Activated CD4-positive, alpha-beta T cell treated with anti-CD3 and anti-CD28 coated beads, Interleukin-2, amount 50 U/mL, for 4 hours (primary cell): ENCODE data around the gene PDIK1L.
A peak's percentile ranks its signal among the peaks of the same experiment; 100 is the strongest.
"Not testable (repeated sequence)": the region's sequence is repeated elsewhere in the genome, so short reads cannot be mapped to it uniquely, and the experiment has no call there.

Experiments used
- DNase-seq, 2 experiments: peaks; one replicate each; pipeline ENCODE4 v3.0.0-alpha.2; 2020

PDIK1L gene

GRCh38 chr1:26092422-26092821 is 19.2 kb upstream of the PDIK1L start:
- no peak for DNase-seq

GRCh38 chr1:26093569-26093968 is 18.1 kb upstream of the PDIK1L start:
- not testable (repeated sequence) for DNase-seq

- no peak for DNase-seq
Measured at GRCh38 chr1:26094076-26094669, 17.5 kb upstream of the PDIK1L start.

- DNase-seq: no peak
Measured at GRCh38 chr1:26094677-26095383, 16.8 kb upstream of the PDIK1L start.

GRCh38 chr1:26096471-26096870 is 15.2 kb upstream of the PDIK1L start:
- DNase-seq: no peak

- no peak for DNase-seq
Measured at GRCh38 chr1:26097696-26098095, 13.9 kb upstream of the PDIK1L start.

GRCh38 chr1:26098602-26099001 is 13.0 kb upstream of the PDIK1L start:
- DNase-seq: no peak

- no peak for DNase-seq
Measured at GRCh38 chr1:26099780-26100179, 11.8 kb upstream of the PDIK1L start.

- not testable (repeated sequence) for DNase-seq
Measured at GRCh38 chr1:26100204-26100603, 11.4 kb upstream of the PDIK1L start.

GRCh38 chr1:26102119-26102518 is 9.5 kb upstream of the PDIK1L start:
- no peak for DNase-seq

- DNase-seq: no peak
Measured at GRCh38 chr1:26102526-26102925, 9.1 kb upstream of the PDIK1L start.

- not testable (repeated sequence) for DNase-seq
Measured at GRCh38 chr1:26105226-26105548, 6.4 kb upstream of the PDIK1L start.

GRCh38 chr1:26109229-26110164 is 2.1 kb upstream of the PDIK1L start:
- no peak for DNase-seq

- DNase-seq: peak; percentile 60 to 69
Measured at GRCh38 chr1:26110731-26111529, 694 bp upstream of the PDIK1L start.

- no peak for DNase-seq
Measured at GRCh38 chr1:26112407-26112775, 767 bp downstream of the PDIK1L start.

GRCh38 chr1:26114165-26114927 is 2.7 kb downstream of the PDIK1L start:
- no peak for DNase-seq

GRCh38 chr1:26119892-26120608 is 8.4 kb downstream of the PDIK1L start:
- DNase-seq: no peak

GRCh38 chr1:26121854-26122773 is 10.5 kb downstream of the PDIK1L start:
- no peak for DNase-seq

GRCh38 chr1:26122988-26123973 is 11.7 kb downstream of the PDIK1L start:
- DNase-seq: no peak
